ENCODE data around the gene TMEM167A. TPM values are rescaled to one million over a fixed set of nuclear protein-coding genes. Genes with fewer than 3 reads are reported as not detected.

Gene TMEM167A
- total RNA-seq, 2 donors from 2014 or later, result 30.8 to 44.9 TPM

DNA sequence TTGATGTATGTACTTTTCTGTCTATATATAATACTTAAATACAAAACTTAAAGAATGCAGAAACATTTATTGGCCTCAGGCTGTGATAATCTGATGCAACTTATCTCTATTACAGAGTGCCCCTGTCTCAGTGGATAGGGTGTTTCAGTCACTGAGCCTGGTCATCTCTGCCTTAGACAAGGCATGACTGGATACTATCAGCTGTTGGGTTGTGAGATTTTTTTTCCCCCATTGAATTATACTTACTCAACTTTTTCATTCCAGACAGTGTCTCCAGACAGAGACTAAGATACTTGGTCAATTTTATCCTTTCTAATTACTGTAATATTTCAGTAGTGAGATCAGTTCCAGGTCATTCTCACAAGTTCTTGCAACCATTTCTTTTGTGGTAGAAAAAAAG lies 26.8 kb upstream of the TMEM167A start:
- no peaks in the 10 kb centered on the region for H3K36me3 ChIP-seq
- H3K27me3 ChIP-seq (replicated peaks; ENCODE audit: insufficient read depth), result no peaks in the 10 kb centered on the region
- H3K9me3 ChIP-seq, result no peaks in the 10 kb centered on the region
- no peak overlapping the region for H3K4me3 ChIP-seq
- no peaks in the 10 kb centered on the region for H3K4me1 ChIP-seq (replicated peaks)
- intact Hi-C loops (cut with DNase I), result no loop called here
- H3K27ac ChIP-seq, result no peak overlapping the region
- no peak for DNase-seq (ENCODE audit: low spot score)
- TF ChIP-seq POLR2AphosphoS5 (IDR thresholded peaks at IDR 0.05) (no peak), POLR2A (IDR thresholded peaks at IDR 0.05) (no peak), CTCF (IDR thresholded peaks at IDR 0.05) (no peak)

GRCh38 chr5:83102364-83102980 lies 25.3 kb upstream of the TMEM167A start:
- no peak for TF ChIP-seq POLR2A (IDR thresholded peaks at IDR 0.05)
- TF ChIP-seq CTCF (IDR thresholded peaks at IDR 0.05), result no peak
- TF ChIP-seq POLR2AphosphoS5 (IDR thresholded peaks at IDR 0.05), result no peak
- no peaks in the 10 kb centered on the region for H3K36me3 ChIP-seq
- no peaks in the 10 kb centered on the region for H3K4me1 ChIP-seq (replicated peaks)
- no peak for DNase-seq (ENCODE audit: low spot score)
- H3K9me3 ChIP-seq, result no peaks in the 10 kb centered on the region
- intact Hi-C loops (cut with DNase I), result no loop called here
- no peaks in the 10 kb centered on the region for H3K27me3 ChIP-seq (replicated peaks; ENCODE audit: insufficient read depth)
- no peak overlapping the region for H3K27ac ChIP-seq
- no peak overlapping the region for H3K4me3 ChIP-seq

DNA sequence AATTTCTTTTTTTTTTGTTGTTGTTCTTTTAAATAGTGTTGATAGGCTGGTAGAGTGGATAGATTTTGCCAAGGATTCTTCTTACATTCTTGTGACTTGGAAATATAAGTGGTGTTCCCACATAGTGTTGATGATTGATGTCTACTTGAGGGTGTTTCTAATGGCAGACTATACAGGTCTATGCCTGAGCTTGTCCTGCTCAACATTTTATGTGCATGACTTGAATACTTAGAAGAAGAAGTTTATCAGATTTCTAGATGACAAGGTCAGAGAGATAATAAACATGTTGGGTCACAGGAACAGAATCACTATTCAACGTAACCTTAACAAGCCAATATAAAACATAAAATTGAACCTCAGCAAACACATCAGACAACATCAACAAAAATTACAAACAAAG lies 24.3 kb upstream of the TMEM167A start:
- intact Hi-C loops (cut with DNase I), result no loop called here
- 50% methylated on average over 1 of the region's 1 CpG for WGBS
- Histone ChIP-seq H3K27me3 (replicated peaks; ENCODE audit: insufficient read depth) (no peaks in the 10 kb centered on the region), H3K36me3 (no peaks in the 10 kb centered on the region), H3K4me3 (no peak overlapping the region), H3K4me1 (replicated peaks) (no peaks in the 10 kb centered on the region), H3K9me3 (no peaks in the 10 kb centered on the region), H3K27ac (no peak overlapping the region)
- DNase-seq (ENCODE audit: low spot score), result no peak
- no peak for TF ChIP-seq CTCF (IDR thresholded peaks at IDR 0.05)
- TF ChIP-seq POLR2A (IDR thresholded peaks at IDR 0.05), result no peak
- no peak for TF ChIP-seq POLR2AphosphoS5 (IDR thresholded peaks at IDR 0.05)

GRCh38 chr5:83099445-83099844 lies 22.3 kb upstream of the TMEM167A start:
- WGBS, result 63% methylated on average over 1 of the region's 1 CpG
- intact Hi-C loops (cut with DNase I), result no loop called here
- H3K27me3 ChIP-seq (replicated peaks; ENCODE audit: insufficient read depth), result no peaks in the 10 kb centered on the region
- no peak overlapping the region for H3K27ac ChIP-seq
- TF ChIP-seq CTCF (IDR thresholded peaks at IDR 0.05) (no peak), POLR2AphosphoS5 (IDR thresholded peaks at IDR 0.05) (no peak), POLR2A (IDR thresholded peaks at IDR 0.05) (no peak)
- H3K4me1 ChIP-seq (replicated peaks), result no peaks in the 10 kb centered on the region
- no peaks in the 10 kb centered on the region for H3K9me3 ChIP-seq
- H3K36me3 ChIP-seq, result no peaks in the 10 kb centered on the region
- H3K4me3 ChIP-seq, result no peak overlapping the region
- no peak for DNase-seq (ENCODE audit: low spot score)

GRCh38 chr5:83099001-83099400 lies 21.8 kb upstream of the TMEM167A start:
- intact Hi-C loops (cut with DNase I), result no loop called here
- H3K9me3 ChIP-seq, result no peaks in the 10 kb centered on the region
- no peaks in the 10 kb centered on the region for H3K27me3 ChIP-seq (replicated peaks; ENCODE audit: insufficient read depth)
- H3K4me3 ChIP-seq, result no peak overlapping the region
- no peaks in the 10 kb centered on the region for H3K36me3 ChIP-seq
- DNase-seq (ENCODE audit: low spot score), result no peak
- TF ChIP-seq POLR2A (IDR thresholded peaks at IDR 0.05) (no peak), POLR2AphosphoS5 (IDR thresholded peaks at IDR 0.05) (no peak), CTCF (IDR thresholded peaks at IDR 0.05) (no peak)
- H3K4me1 ChIP-seq (replicated peaks), result no peaks in the 10 kb centered on the region
- H3K27ac ChIP-seq, result no peak overlapping the region
